Right atrium auricular region (tissue), 2 donors: ENCODE results near the gene SOX3. TPM values are rescaled to one million over a fixed set of nuclear protein-coding genes. Genes with fewer than 3 reads are reported as not detected.

Source experiments
- DNase-seq: peaks from one replicate; pipeline ENCODE4 v3.0.0-alpha.2; 2019; ENCODE audit warnings: low spot score
- H3K27ac ChIP-seq, 2 donors: fragments of 200-600 bp; sonication (generic); 1 replicate in 1 of 2; 2 replicates in 1 of 2; pipeline ENCODE4 v1.5.1; 2016 to 2019
- H3K27me3 ChIP-seq, 2 donors: fragments of 200-600 bp; sonication (generic); one replicate each; pipeline versions ENCODE4 v1.5.1 to v1.6.0; 2017 to 2019
- H3K36me3 ChIP-seq: fragments of 200-600 bp; sonication (generic); one replicate; pipeline ENCODE4 v1.5.1; 2016
- H3K4me1 ChIP-seq, 2 donors: fragments of 200-600 bp; sonication (generic); one replicate each; pipeline versions ENCODE4 v1.5.1 to v1.6.0; 2017 to 2019
- H3K4me3 ChIP-seq, 2 donors: fragments of 200-600 bp; sonication (generic); 1 replicate in 1 of 2; 2 replicates in 1 of 2; pipeline ENCODE4 v1.5.1; 2017 to 2019; ENCODE audit warnings: mild to moderate bottlenecking in 1 of 2, moderate library complexity in 1 of 2
- H3K9me3 ChIP-seq, 2 donors: fragments of 200-600 bp; sonication (generic); one replicate each; pipeline ENCODE4 v1.5.1; 2019
- total RNA-seq, 2 donors: library from RNA; depleted of rRNA; stranded (reverse); fragments of >200 nt; gene quantifications; one replicate each; pipeline ENCODE4 v1.1.0, GENCODE V29; 2016
- TF ChIP-seq, protein P1 (sequence below), 2 donors: fragments of 200-600 bp; sonication (generic); IDR thresholded peaks; one replicate each; pipeline ENCODE4 v1.5.1; 2019; ENCODE audit warnings: antibody characterized with exemption in 2 of 2

The SOX3 gene
- total RNA-seq, 2 donors from 2014 or later, result not detected

DNA sequence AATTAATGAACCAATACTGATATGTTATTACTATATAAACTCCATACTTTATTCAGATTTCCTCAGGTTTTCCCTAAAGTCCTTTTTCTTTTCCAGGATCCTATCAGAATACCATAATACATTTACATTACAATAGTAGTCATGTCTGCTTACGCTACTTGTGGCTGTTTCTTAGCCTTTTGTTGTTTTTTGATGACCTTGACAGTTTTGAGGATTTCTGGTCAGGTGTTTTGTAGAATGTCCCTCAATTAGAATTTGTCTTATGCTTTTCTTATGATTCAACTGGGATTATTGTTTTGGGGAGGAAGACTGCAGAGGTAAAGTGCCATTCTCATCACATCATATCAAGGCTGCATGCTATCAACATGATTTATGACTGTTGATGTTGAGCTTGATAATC is 9.1 kb downstream of the SOX3 start:
- Histone ChIP-seq H3K27me3 (peaks cover 0 to 4% of the 10 kb centered on the region in 2 donors), H3K4me3 (no peak overlapping the region), H3K9me3 (no peaks in the 10 kb centered on the region), H3K36me3 (no peaks in the 10 kb centered on the region), H3K27ac (no peak overlapping the region), H3K4me1 (no peaks in the 10 kb centered on the region)
- no peak for DNase-seq
- TF ChIP-seq, protein P1, sequence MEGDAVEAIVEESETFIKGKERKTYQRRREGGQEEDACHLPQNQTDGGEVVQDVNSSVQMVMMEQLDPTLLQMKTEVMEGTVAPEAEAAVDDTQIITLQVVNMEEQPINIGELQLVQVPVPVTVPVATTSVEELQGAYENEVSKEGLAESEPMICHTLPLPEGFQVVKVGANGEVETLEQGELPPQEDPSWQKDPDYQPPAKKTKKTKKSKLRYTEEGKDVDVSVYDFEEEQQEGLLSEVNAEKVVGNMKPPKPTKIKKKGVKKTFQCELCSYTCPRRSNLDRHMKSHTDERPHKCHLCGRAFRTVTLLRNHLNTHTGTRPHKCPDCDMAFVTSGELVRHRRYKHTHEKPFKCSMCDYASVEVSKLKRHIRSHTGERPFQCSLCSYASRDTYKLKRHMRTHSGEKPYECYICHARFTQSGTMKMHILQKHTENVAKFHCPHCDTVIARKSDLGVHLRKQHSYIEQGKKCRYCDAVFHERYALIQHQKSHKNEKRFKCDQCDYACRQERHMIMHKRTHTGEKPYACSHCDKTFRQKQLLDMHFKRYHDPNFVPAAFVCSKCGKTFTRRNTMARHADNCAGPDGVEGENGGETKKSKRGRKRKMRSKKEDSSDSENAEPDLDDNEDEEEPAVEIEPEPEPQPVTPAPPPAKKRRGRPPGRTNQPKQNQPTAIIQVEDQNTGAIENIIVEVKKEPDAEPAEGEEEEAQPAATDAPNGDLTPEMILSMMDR (IDR thresholded peaks at IDR 0.05), result no peak

DNA sequence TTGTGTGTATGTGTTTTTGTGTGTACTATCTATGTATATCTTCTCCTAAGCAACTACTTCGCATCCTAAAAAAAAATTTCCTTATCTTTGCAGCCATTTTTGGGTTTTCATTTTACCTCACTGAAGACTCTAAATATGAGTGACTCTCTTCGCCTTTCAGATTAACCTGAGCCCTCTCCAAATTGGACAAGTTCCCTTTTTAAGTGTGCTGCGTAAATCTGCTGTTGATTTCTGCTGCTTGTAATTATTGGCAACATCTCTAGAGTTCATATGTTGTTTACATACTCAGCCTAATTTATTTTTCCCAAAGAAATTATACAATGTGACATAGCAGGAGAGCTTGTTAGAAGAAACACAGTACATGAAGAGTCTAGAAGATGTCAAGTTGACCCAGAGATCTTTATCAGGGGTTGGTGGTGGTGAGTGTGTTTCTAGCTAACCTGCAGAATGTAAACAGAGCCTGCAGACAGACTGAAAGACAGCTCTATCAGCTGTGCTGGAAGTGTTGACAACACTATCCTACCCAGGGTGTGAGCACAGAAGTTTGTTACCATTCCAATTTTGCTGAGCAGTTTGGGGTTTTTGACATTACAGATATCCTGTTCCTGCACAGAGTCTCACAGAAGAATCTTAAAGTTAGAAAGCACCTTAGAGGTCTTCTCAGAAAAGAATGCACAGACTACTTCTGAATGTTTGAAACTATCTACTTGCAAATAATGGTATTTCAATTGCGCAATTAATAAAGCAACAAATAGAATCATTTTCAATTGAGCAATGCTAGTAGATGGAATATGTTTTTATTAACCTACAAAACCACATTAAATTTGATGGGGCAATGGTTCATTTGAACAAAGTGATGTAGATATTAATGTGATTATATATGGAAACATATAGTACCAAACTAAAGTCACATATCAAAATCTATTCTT is 12.5 kb downstream of the SOX3 start:
- H3K4me3 ChIP-seq, result no peak overlapping the region
- H3K36me3 ChIP-seq, result no peaks in the 10 kb centered on the region
- TF ChIP-seq, protein P1 (IDR thresholded peaks at IDR 0.05), result no peak
- DNase-seq, result no peak
- H3K4me1 ChIP-seq, result no peaks in the 10 kb centered on the region
- H3K9me3 ChIP-seq, result no peaks in the 10 kb centered on the region
- no peak overlapping the region for H3K27ac ChIP-seq
- H3K27me3 ChIP-seq, result no peaks in the 10 kb centered on the region

DNA sequence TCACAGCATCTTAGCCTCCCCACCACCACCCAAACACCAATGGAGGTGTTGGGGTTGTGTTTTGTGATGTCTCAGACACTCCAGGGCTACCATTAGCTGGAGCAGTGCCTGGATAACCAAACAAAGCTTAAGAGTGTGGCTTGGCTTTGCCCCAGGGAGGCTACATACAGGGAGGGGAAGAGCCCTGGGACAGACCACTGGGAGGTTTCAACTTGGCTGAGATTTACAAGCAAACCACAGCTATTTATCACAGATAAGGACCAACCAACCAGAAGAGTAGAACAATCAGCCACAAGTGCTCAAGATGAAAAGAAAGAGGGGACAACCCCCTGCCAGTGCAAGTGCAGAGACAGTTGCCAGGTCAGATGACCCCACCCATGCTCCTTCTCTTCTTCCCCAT is 24.1 kb downstream of the SOX3 start:
- TF ChIP-seq, protein P1 (IDR thresholded peaks at IDR 0.05), result no peak
- H3K36me3 ChIP-seq, result no peaks in the 10 kb centered on the region
- no peaks in the 10 kb centered on the region for H3K4me1 ChIP-seq
- no peaks in the 10 kb centered on the region for H3K9me3 ChIP-seq
- H3K4me3 ChIP-seq, result no peak overlapping the region
- H3K27ac ChIP-seq, result no peak overlapping the region
- no peaks in the 10 kb centered on the region for H3K27me3 ChIP-seq
- no peak for DNase-seq

DNA sequence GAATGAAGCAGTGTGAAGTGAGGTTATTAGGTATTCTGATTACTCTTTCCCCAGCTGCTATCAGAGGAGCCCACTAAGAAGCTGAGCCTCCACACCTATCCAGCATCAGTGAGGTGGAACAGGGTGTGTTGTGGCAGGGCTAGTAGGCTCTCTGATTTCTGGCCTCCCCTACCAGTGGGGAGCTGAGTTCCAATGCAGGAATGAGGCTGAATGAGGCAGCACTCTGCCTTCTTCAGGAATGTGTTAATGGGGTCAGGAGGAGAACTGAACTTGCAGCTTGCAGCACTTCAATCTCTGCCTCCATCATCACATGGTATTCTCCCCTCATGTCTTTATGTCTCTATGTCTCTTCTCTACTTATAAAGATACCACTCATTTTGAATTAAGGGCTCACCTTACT is 26.9 kb downstream of the SOX3 start:
- Histone ChIP-seq H3K4me3 (no peak overlapping the region), H3K4me1 (no peaks in the 10 kb centered on the region), H3K36me3 (no peaks in the 10 kb centered on the region), H3K27me3 (no peaks in the 10 kb centered on the region), H3K27ac (no peak overlapping the region), H3K9me3 (peaks cover 0 to 10% of the 10 kb centered on the region in 2 donors)
- TF ChIP-seq, protein P1 (IDR thresholded peaks at IDR 0.05), result no peak
- no peak for DNase-seq

DNA sequence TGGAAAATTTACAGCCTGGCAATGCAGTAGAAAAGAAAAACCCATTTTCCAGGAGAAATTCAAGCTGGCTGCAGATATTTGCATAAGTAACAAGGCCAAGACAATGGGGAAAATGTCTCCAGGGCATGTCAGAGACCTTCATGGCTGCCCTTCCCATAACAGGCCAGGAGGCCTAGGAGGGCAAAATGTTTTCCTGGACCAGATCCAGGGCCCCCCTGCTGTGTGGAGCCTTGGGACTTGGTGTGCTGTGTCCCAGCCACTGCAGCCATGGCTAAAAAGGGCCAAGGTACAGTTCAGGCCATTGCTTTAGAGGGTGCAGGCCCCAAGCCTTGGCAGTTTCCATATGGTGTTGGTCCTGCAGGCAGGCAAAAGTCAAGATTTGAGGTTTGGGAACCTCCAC is 29.8 kb downstream of the SOX3 start:
- H3K36me3 ChIP-seq, result no peaks in the 10 kb centered on the region

More for the DNA sequence above, 29.8 kb downstream of the SOX3 start:
- H3K4me3 ChIP-seq, result no peak overlapping the region
- TF ChIP-seq, protein P1 (IDR thresholded peaks at IDR 0.05), result no peak
- H3K27me3 ChIP-seq, result no peaks in the 10 kb centered on the region
- H3K27ac ChIP-seq, result no peak overlapping the region
- H3K4me1 ChIP-seq, result no peaks in the 10 kb centered on the region
- H3K9me3 ChIP-seq, result peaks cover 0 to 10% of the 10 kb centered on the region in 2 donors
- DNase-seq, result no peak
